ENCODE measurements around the gene RGPD3.
"Not testable (repeated sequence)": the region's sequence is repeated elsewhere in the genome, so short reads cannot be mapped to it uniquely, and the experiment has no call there.

The RGPD3 gene

DNA sequence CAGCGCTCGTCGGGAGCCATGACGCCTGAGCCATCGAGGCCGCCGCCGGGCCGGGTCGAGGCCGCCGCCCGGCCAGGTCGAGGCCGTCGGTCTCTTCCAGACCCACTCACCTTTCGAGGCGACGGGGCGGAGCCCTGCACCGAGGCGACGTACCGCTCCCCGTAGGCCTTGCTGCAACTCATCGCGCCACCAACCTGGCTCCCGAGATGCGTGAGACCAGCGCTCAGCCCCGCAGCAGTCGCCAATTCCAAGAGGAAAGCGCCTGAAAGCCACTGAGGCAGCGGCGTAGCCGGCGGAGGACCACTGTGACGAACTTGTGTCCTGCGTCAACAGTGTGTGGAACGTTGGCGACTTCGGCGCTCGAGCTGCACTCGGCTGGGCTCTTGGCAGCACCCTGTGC lies at the start of gene RGPD3:
TSS of gene RGPD3 (minus strand) at position 307 of the 400 bp plus-strand sequence. CDS start at position 182, 125 bp downstream.
- not testable (repeated sequence) for DNase-seq (ENCODE audit: low read depth in 2 of 2)

- no peak for DNase-seq (ENCODE audit: low read depth in 2 of 2)
Measured at GRCh38 chr2:106517329-106517728, 49.1 kb upstream of the RGPD3 start.

- no peak for DNase-seq (ENCODE audit: low read depth in 2 of 2)
Measured at GRCh38 chr2:106516864-106517263, 48.7 kb upstream of the RGPD3 start.

- no peak for DNase-seq (ENCODE audit: low read depth in 2 of 2)
Measured at GRCh38 chr2:106516436-106516835, 48.2 kb upstream of the RGPD3 start.

DNA sequence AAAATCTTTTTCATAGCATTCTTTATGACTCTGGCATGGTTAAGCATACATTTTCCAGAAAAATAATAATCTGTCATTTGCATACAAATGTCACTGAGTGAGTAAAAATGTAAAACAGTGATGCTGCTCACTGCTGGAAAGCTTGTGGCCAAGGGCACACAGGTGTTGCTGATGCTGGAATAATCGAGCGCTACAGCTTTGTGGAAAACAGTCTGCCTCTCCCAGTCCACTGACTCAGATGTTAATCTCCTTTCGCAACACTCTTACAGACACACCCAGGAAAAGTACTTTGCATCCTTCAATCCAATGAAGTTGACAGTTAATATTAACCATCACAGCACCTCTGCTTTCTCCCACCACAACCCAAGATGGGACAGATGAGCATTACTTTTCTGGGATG lies 46.6 kb upstream of the RGPD3 start:
- not testable (repeated sequence) for DNase-seq (ENCODE audit: low read depth in 2 of 2)

GRCh38 chr2:106513391-106513790 lies 45.2 kb upstream of the RGPD3 start:
- DNase-seq (ENCODE audit: low read depth in 2 of 2), result not testable (repeated sequence)

- DNase-seq (ENCODE audit: low read depth in 2 of 2), result not testable (repeated sequence)
Measured at GRCh38 chr2:106511934-106512333, 43.7 kb upstream of the RGPD3 start.

DNA sequence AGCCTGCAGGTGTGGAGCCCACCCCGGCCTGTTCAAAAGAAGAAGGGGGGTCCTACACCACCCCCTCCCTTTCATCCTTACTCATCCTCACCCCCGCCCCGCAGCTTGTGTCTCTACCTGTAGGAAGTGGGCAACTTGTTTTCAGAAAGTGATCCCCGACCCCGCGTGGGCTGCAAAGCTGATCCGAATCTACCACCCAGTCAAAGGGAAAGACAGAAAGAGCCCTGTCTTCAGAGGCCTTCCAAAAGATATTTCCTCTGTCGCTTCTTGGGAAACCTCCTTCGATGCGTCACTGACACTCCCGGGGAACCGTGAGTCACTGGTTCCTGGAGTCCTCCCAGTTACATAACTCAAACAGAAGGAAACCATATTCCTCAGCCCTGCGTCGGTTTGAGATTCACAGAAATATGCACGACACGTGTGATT lies 43.3 kb upstream of the RGPD3 start:
- peak; percentile 11 for DNase-seq (ENCODE audit: low read depth in 2 of 2)

DNA sequence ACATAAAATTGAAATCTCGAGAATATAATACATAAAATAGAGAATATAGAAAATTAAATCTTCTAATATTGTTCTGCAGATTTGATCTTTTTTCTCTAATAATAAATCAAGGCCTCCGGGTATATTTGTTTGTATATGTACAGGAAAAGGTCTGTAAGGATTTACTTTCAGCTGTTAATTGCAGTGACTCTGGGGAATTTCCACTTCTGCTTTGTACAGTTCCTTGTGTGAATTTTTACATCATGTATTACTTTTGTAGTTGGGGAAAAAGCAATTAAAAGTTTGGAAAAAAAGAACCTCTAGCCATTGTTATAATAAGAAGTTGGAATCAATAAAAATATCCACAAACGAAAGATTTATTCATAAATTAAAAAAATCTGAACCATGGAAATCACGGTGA lies 42.6 kb upstream of the RGPD3 start:
- DNase-seq (ENCODE audit: low read depth in 2 of 2), result not testable (repeated sequence)

- not testable (repeated sequence) for DNase-seq (ENCODE audit: low read depth in 2 of 2)
Measured at GRCh38 chr2:106509374-106509770, 41.2 kb upstream of the RGPD3 start.

- DNase-seq (ENCODE audit: low read depth in 2 of 2), result not testable (repeated sequence)
Measured at GRCh38 chr2:106508660-106509373, 40.6 kb upstream of the RGPD3 start.

GRCh38 chr2:106506002-106506687 lies 37.9 kb upstream of the RGPD3 start:
- DNase-seq (ENCODE audit: low read depth in 2 of 2), result not testable (repeated sequence)

DNA sequence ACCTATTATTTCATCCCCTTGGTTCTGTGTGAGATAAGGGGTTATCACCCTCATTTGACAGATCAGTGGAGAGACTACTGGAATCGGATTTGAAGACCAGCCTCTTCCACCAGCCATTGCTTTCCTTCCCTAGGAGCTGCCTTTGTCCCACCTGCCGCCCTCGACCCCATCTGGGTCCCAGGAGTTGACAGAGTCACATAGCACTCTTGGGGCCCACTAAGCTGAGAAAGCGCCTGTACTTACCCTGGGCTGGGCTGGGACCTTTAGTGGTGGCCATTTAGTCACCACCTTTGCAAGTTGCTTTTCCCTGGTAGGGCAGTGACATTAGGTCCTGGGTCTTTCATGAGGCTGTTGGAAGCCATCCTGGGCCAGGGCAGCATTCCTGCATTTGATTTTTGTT lies 36.6 kb upstream of the RGPD3 start:
- not testable (repeated sequence) for DNase-seq (ENCODE audit: low read depth in 2 of 2)

DNA sequence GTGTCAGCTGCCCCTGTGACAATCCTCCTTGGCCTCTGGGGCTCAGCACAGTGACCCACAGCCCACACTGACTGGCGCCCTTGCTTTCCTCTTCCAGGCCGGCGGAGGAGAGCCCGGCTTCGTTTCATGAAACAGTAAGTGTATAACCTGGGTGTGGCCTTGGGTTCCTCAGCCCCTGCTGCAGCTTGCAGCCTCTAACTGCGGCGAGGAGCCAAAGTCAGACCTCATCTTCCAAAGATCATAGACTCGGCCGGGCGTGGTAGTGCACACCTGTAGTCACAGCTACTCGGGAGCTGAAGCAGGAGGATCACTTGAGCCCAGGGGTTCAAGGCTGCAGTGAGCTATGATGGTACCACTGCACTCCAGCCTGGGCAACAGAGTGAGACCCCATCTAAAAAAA lies 36.0 kb upstream of the RGPD3 start:
- not testable (repeated sequence) for DNase-seq (ENCODE audit: low read depth in 2 of 2)

DNA sequence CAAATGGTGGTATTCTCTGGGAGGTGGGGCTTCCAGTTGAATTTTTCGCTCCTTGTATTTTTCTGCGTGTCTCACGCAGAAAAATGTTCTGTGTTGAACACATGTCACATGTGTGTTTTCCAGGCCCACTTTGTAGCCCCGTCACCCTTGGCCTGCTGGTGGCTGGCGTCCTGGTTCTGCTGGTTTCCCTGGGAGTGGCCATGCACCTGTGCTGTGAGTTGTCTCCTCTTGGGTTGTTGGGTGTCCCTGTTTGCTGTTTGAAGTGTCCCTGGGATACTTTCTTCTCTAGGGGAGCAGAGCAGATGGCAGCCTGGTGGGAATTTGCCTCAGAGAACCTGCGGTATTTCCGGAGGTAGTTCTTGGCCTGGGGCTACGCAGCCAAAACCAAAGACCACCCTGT lies 34.1 kb upstream of the RGPD3 start:
- DNase-seq (ENCODE audit: low read depth in 2 of 2), result not testable (repeated sequence)

DNA sequence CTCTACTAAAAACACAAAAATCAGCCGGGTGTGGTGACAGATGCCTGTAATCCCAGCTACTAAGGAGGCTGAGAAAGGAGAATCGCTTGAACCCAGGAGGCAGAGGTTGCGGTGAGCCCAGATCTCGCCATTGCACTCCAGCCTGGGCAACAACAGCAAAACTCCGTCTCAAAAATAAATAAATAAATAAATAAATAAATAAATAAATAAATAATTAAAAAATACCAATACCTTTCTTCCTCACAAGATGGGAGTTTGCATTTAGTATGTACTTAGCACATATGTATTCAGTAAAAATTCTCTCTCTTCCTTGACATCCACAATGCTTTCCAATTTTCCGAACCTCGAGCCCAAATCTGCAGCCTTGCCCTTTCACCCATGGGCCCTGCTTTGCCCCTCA lies 32.1 kb upstream of the RGPD3 start:
- not testable (repeated sequence) for DNase-seq (ENCODE audit: low read depth in 2 of 2)

GRCh38 chr2:106498549-106498948 lies 30.3 kb upstream of the RGPD3 start:
- not testable (repeated sequence) for DNase-seq (ENCODE audit: low read depth in 2 of 2)

- not testable (repeated sequence) for DNase-seq (ENCODE audit: low read depth in 2 of 2)
Measured at GRCh38 chr2:106492913-106493312, 24.7 kb upstream of the RGPD3 start.

DNA sequence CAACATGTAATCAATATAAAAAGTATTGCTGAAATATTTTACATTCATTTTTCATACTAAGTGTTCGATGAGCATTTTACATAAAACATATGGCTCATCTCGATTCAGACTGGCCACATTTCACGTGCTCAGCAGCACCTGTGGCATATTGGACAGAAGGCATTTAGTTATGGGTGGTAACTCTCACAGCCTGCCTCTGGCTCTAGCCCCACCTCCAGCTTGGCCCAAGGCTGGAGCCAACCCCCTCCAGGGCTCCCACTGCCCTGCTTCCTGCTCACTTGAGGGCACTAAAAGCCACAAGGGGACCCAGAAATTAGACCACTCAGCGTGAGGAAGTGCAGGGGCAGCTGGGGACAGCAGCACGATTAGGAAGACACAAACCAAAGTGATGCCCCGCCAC lies 24.2 kb upstream of the RGPD3 start:
- not testable (repeated sequence) for DNase-seq (ENCODE audit: low read depth in 2 of 2)

DNA sequence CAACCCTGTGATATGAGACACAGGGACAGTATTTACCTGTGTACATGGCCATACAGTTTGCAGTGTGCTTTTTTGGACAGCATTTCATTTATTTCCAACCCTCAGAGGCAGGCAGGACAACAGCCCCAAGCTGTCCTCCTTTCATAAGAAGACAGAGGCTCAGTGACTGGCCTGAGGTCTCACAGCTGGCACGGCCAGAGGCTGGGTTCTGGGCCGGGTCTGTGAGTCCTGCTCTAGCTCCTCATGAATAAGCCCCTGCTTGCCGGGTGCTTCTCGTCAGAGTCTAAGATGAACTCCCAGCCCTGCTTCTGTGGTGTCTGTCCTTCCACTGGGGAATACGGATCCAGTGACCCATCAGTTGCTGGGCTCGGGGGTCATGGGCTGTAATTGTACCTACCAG lies 21.5 kb upstream of the RGPD3 start:
- not testable (repeated sequence) for DNase-seq (ENCODE audit: low read depth in 2 of 2)

- DNase-seq (ENCODE audit: low read depth in 2 of 2), result not testable (repeated sequence)
Measured at GRCh38 chr2:106487386-106488191, 19.4 kb upstream of the RGPD3 start.
